ENCODE results near the gene UTP14A. TPM values are rescaled to one million over a fixed set of nuclear protein-coding genes. Genes with fewer than 3 reads are reported as not detected.

Gene UTP14A
- total RNA-seq, 2 donors from 2014 or later: 15.6 to 24.9 TPM

DNA sequence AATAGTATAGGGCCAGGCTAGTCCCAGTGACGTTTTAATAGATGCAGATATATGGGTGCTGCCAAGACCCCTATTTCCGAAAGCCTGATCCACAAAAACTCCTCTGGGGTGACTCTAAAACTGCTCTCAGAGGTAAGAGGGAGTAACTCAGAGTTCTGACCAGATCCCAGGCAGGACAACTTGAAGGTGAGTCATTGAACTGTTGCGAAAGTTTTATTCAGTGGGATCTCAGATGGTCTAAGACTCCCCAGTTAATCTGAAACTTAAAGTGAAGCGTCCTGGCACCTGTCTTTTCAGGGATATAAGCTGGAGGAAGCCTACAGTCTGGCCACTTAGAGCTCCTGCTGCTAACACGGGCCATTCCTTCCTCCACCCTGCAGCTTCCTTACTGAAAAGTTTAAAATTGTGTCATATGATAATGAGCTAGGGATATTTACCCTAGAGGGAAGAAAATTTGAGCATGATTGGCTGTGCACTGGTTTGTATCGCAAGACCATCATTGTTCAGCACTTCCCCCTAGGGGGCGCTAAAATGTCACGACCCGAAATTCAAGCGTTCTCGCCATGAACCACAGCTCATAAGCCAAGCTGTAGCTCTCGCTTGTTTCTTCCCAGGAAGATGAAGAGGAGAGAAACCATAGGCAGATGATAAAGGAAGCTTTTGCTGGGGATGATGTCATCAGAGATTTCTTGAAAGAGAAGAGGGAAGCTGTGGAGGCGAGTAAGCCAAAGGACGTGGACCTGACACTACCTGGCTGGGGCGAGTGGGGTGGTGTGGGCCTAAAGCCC, 19.5 kb downstream of the UTP14A start:
- peak overlapping the region; percentile 10 for H3K27ac Mint-ChIP-seq
- peaks cover 59% of the 10 kb centered on the region for H3K36me3 Mint-ChIP-seq (ENCODE audit: low read depth)
- Histone ChIP-seq H3K27ac (ENCODE audit: low read depth, low read length) (no peak overlapping the region), H3K27me3 (ENCODE audit: control insufficient read depth, insufficient read depth, low read length, poor library complexity, severe bottlenecking) (no peaks in the 10 kb centered on the region), H3K9me3 (ENCODE audit: control insufficient read depth, low read length) (no peaks in the 10 kb centered on the region), H3K36me3 (ENCODE audit: control insufficient read depth, insufficient read depth, low read length) (peaks cover 51% of the 10 kb centered on the region), H3K4me3 (ENCODE audit: low read length) (no peak overlapping the region), H3K9ac (ENCODE audit: extremely low read depth, low read length, poor library complexity, severe bottlenecking) (no peak overlapping the region), H3K4me1 (ENCODE audit: control insufficient read depth, insufficient read depth, low read length) (no peaks in the 10 kb centered on the region)
- peaks cover 23% of the 10 kb centered on the region for H3K9me3 Mint-ChIP-seq
- no peaks in the 10 kb centered on the region for H3K27me3 Mint-ChIP-seq (ENCODE audit: insufficient read depth)
- peak; percentile 79 for TF ChIP-seq CTCF (conservative IDR thresholded peaks at IDR 0.05)
- no peaks in the 10 kb centered on the region for H3K4me1 Mint-ChIP-seq
- H3K4me3 Mint-ChIP-seq: no peak overlapping the region
- WGBS, 2 experiments (ENCODE audit: insufficient coverage in 1 of 2, insufficient read length in 1 of 2): 62% methylated on average over 15 of the region's 15 CpGs; no CpG with 5 or more reads in 1 of the 2 experiments
- DNase-seq: peak; percentile 87

- H3K27ac Mint-ChIP-seq: peak overlapping the region; percentile 95
- DNase-seq: no peak
- H3K27ac ChIP-seq (ENCODE audit: low read depth, low read length): peak overlapping the region; percentile 57
Observed at GRCh38 chrX:129930941-129931410, 25.0 kb downstream of the UTP14A start.

GRCh38 chrX:129931411-129932015, 25.5 kb downstream of the UTP14A start:
- Histone ChIP-seq H3K36me3 (ENCODE audit: control insufficient read depth, insufficient read depth, low read length) (peaks cover 18% of the 10 kb centered on the region), H3K4me1 (ENCODE audit: control insufficient read depth, insufficient read depth, low read length) (no peaks in the 10 kb centered on the region), H3K9me3 (ENCODE audit: control insufficient read depth, low read length) (no peaks in the 10 kb centered on the region), H3K9ac (ENCODE audit: extremely low read depth, low read length, poor library complexity, severe bottlenecking) (peak overlapping the region; percentile 47), H3K27me3 (ENCODE audit: control insufficient read depth, insufficient read depth, low read length, poor library complexity, severe bottlenecking) (peaks cover 35% of the 10 kb centered on the region), H3K27ac (ENCODE audit: low read depth, low read length) (peak overlapping the region; percentile 72), H3K4me3 (ENCODE audit: low read length) (peak overlapping the region; percentile 78)
- Mint-ChIP-seq H3K27ac (peak overlapping the region; percentile 95), H3K36me3 (ENCODE audit: low read depth) (peaks cover 25% of the 10 kb centered on the region), H3K9me3 (peaks cover 36% of the 10 kb centered on the region), H3K4me1 (peaks cover 7% of the 10 kb centered on the region), H3K4me3 (peak overlapping the region; percentile 79), H3K27me3 (ENCODE audit: insufficient read depth) (peaks cover 35% of the 10 kb centered on the region)
- WGBS, 2 experiments (ENCODE audit: insufficient coverage in 1 of 2, insufficient read length in 1 of 2): 0% methylated on average over 4 to 38 of the region's 41 CpGs
- DNase-seq: peak; percentile 94
- TF ChIP-seq CTCF (conservative IDR thresholded peaks at IDR 0.05): no peak

More at GRCh38 chrX:129930941-129931410, 25.0 kb downstream of the UTP14A start:
- no peak for TF ChIP-seq CTCF (conservative IDR thresholded peaks at IDR 0.05)
- Mint-ChIP-seq H3K4me1 (peaks cover 7% of the 10 kb centered on the region), H3K9me3 (peaks cover 37% of the 10 kb centered on the region), H3K36me3 (ENCODE audit: low read depth) (peaks cover 30% of the 10 kb centered on the region), H3K4me3 (peak overlapping the region; percentile 79), H3K27me3 (ENCODE audit: insufficient read depth) (peaks cover 33% of the 10 kb centered on the region)
- Histone ChIP-seq H3K27me3 (ENCODE audit: control insufficient read depth, insufficient read depth, low read length, poor library complexity, severe bottlenecking) (peaks cover 32% of the 10 kb centered on the region), H3K9me3 (ENCODE audit: control insufficient read depth, low read length) (no peaks in the 10 kb centered on the region), H3K4me1 (ENCODE audit: control insufficient read depth, insufficient read depth, low read length) (no peaks in the 10 kb centered on the region), H3K4me3 (ENCODE audit: low read length) (peak overlapping the region; percentile 78), H3K36me3 (ENCODE audit: control insufficient read depth, insufficient read depth, low read length) (peaks cover 23% of the 10 kb centered on the region), H3K9ac (ENCODE audit: extremely low read depth, low read length, poor library complexity, severe bottlenecking) (peak overlapping the region; percentile 47)
- WGBS, 2 experiments (ENCODE audit: insufficient coverage in 1 of 2, insufficient read length in 1 of 2): 4% methylated on average over 13 of the region's 13 CpGs; no CpG with 5 or more reads in 1 of the 2 experiments

Measured in endodermal cell (in vitro differentiated cells).